Suppressor macrophage (primary cell): ENCODE data around the gene EPS15.
"Not testable (repeated sequence)": the region's sequence is repeated elsewhere in the genome, so short reads cannot be mapped to it uniquely, and the experiment has no call there.

Experiments used
- DNase-seq, 4 experiments: peaks; one replicate each; pipeline ENCODE4 v3.0.0-alpha.2; 2020 to 2022

EPS15 gene

GRCh38 chr1:51464828-51465227 lies 54.2 kb downstream of the EPS15 start:
- no peak for DNase-seq

- DNase-seq: no peak
These were observed 55.5 kb downstream of the EPS15 start for GRCh38 chr1:51463561-51463960.

- not testable (repeated sequence) for DNase-seq
These were observed 56.8 kb downstream of the EPS15 start for GRCh38 chr1:51462289-51462688.

- DNase-seq: no peak
These were observed 64.5 kb downstream of the EPS15 start for GRCh38 chr1:51454554-51454953.

GRCh38 chr1:51453010-51453409 lies 66.1 kb downstream of the EPS15 start:
- DNase-seq: peak in 3 of 4 experiments; percentile 4 to 48 (median 42)

GRCh38 chr1:51448844-51449454 lies 70.1 kb downstream of the EPS15 start:
- not testable (repeated sequence) for DNase-seq

GRCh38 chr1:51445351-51446090 lies 73.5 kb downstream of the EPS15 start:
- no peak for DNase-seq

GRCh38 chr1:51444534-51445192 lies 74.4 kb downstream of the EPS15 start:
- no peak for DNase-seq

GRCh38 chr1:51444096-51444495 lies 75.0 kb downstream of the EPS15 start:
- no peak for DNase-seq

GRCh38 chr1:51443555-51443954 lies 75.5 kb downstream of the EPS15 start:
- no peak for DNase-seq

GRCh38 chr1:51442616-51443015 lies 76.5 kb downstream of the EPS15 start:
- no peak for DNase-seq

GRCh38 chr1:51442198-51442597 lies 76.9 kb downstream of the EPS15 start:
- DNase-seq: no peak

- DNase-seq: no peak
These were observed 79.2 kb downstream of the EPS15 start for GRCh38 chr1:51439895-51440294.

- DNase-seq: no peak
These were observed 80.0 kb downstream of the EPS15 start for GRCh38 chr1:51439053-51439452.

GRCh38 chr1:51437391-51437790 lies 81.7 kb downstream of the EPS15 start:
- not testable (repeated sequence) for DNase-seq

- no peak for DNase-seq
These were observed 83.2 kb downstream of the EPS15 start for GRCh38 chr1:51435878-51436277.

GRCh38 chr1:51433972-51434510 lies 85.0 kb downstream of the EPS15 start:
- peak in 1 of 4 experiments; percentile 10 for DNase-seq

- peak; percentile 29 to 74 (median 52) for DNase-seq
These were observed 85.6 kb downstream of the EPS15 start for GRCh38 chr1:51433269-51433971.

GRCh38 chr1:51432146-51432545 lies 86.9 kb downstream of the EPS15 start:
- DNase-seq: no peak

GRCh38 chr1:51427438-51427837 lies 91.6 kb downstream of the EPS15 start:
- DNase-seq: no peak

- DNase-seq: no peak
These were observed 93.1 kb downstream of the EPS15 start for GRCh38 chr1:51425955-51426354.

- no peak for DNase-seq
These were observed 93.8 kb downstream of the EPS15 start for GRCh38 chr1:51425273-51425672.
